Fibroblast of pulmonary artery (primary cell): ENCODE results near the gene AUTS2.

ENCODE experiments used
- DNase-seq: peaks from one replicate; pipeline ENCODE4 v3.0.0-alpha.2; 2010; ENCODE audit warnings: low read depth
- H3K4me3 ChIP-seq: replicated peaks from 2 replicates; pipeline ENCODE4 v1.5.1; 2011; ENCODE audit warnings: low read depth, mild to moderate bottlenecking, control low read depth, low read length, moderate library complexity
- TF ChIP-seq, protein P1 (sequence below): IDR thresholded peaks from 2 replicates; pipeline ENCODE4 v1.5.1; 2011; ENCODE audit warnings: mild to moderate bottlenecking, control low read depth, low read length, inconsistent platforms; ENCODE audit errors: missing control alignments

AUTS2 gene

DNA sequence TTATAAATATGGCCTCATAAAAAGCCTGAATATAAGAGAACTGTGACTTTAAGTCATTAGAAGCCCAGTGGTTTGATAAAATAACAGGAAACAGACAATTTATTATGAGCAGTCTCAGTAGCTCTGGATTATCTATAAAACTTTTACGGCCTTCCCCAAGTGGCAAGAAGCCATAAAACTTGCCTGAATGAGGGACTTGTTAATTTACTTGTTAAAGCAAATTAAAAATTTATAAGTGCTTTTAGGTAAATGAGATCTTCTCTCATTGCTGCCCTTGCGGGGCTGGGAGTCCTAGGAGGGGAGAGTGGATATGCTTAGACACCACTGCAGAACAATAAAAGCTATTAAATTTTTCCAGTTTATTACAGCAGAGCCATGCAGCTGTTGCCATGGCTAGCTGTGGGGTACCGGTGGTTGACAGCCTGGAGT, 499.9 kb downstream of the AUTS2 start:
- DNase-seq, result no peak
- no peak overlapping the region for H3K4me3 ChIP-seq
- TF ChIP-seq, protein P1, sequence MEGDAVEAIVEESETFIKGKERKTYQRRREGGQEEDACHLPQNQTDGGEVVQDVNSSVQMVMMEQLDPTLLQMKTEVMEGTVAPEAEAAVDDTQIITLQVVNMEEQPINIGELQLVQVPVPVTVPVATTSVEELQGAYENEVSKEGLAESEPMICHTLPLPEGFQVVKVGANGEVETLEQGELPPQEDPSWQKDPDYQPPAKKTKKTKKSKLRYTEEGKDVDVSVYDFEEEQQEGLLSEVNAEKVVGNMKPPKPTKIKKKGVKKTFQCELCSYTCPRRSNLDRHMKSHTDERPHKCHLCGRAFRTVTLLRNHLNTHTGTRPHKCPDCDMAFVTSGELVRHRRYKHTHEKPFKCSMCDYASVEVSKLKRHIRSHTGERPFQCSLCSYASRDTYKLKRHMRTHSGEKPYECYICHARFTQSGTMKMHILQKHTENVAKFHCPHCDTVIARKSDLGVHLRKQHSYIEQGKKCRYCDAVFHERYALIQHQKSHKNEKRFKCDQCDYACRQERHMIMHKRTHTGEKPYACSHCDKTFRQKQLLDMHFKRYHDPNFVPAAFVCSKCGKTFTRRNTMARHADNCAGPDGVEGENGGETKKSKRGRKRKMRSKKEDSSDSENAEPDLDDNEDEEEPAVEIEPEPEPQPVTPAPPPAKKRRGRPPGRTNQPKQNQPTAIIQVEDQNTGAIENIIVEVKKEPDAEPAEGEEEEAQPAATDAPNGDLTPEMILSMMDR, result no peak

DNA sequence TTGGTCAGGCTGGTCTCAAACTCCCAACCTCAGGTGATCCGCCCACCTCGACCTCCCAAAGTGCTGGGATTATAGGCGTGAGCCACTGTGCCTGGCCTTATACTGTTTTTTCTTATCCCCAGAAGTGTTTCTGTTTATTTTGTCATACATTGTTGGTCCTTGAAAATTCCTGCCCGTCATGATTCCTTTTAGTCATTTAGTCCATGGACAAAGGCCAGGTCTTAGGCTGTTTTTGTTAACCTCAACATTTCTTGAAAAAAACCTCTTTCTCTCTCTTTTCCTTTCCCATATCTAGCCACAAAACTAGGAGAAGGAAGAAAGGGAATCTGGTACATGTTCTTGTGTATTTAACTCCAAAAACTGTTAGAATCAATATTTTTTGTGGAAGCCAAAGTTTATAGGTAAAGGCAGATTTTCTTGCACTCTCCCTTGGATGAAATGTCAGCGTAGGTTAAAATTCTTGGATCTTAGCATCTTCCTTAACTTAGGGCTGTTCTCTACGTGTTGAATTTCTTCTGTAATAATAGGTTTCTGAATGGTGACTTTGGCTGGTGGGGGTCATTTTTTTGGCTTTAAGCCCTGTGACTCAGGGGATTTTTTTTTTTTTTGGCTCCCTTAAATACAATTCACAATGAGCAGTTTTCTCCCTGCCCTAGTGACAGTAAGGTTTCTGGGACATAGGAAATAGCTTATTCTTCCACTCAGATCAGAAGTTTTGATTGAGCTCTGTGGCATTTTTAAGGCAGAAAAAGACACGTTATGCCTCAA, 500.8 kb downstream of the AUTS2 start:
- no peak for DNase-seq
- no peak overlapping the region for H3K4me3 ChIP-seq
- TF ChIP-seq, protein P1, result no peak

DNA sequence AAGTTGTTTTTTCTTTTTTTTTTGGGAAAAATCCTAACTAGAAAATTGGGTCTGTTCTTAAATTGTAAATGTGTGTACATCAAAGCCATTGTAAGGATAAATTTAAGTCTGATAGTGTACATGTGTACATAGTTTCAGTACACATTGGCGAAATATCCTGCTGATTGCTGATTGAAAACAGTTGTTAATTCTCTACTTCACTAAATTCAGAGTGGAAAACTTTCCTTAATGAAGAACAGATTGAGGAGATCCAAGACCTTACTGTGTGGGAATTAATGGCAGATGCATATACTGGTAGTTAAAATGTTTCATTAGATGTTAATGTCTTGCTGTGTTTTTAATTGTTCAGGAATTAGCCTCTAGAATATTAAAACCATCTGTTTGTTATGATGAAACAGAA, 506.0 kb downstream of the AUTS2 start:
- no peak for DNase-seq
- no peak overlapping the region for H3K4me3 ChIP-seq
- TF ChIP-seq, protein P1, result no peak

DNA sequence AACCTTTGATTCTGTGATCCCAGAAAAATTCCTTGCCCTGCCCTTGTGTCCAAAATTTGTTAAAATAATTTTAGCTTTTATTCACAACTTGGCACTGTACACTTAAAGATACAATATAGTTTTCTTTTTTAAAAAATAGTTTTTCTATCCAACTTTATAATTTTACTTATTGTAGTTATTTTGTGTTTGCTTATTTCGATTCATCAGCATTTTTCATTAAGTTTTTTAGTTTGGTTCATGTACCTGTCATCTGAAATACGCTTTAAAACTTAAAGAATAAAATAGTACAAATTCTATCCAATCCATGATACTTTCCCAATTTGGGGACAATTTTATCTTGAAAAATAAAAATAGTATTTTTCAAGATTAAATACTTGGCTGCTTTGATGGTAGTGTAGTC, 514.8 kb downstream of the AUTS2 start:
- TF ChIP-seq, protein P1, result no peak
- no peak overlapping the region for H3K4me3 ChIP-seq
- DNase-seq, result no peak

DNA sequence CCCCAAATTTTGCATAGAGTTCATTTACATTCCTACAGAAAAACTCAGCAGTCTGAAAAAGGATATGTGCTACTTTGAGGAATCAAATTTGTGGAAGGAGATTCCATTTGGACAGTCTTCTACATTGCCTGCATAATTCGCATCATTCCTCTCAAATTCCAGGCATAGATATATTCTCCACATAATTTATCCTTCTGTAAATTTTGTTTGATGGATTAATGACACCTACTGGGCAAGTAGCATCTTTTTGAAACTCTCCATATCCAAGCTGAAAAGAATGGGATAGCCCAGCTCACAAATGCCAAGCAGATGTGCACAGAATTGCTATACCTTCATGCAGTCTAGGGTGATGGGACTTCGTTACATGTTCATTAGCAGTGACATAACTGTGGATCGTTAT, 515.3 kb downstream of the AUTS2 start:
- no peak overlapping the region for H3K4me3 ChIP-seq
- TF ChIP-seq, protein P1, result no peak
- no peak for DNase-seq

DNA sequence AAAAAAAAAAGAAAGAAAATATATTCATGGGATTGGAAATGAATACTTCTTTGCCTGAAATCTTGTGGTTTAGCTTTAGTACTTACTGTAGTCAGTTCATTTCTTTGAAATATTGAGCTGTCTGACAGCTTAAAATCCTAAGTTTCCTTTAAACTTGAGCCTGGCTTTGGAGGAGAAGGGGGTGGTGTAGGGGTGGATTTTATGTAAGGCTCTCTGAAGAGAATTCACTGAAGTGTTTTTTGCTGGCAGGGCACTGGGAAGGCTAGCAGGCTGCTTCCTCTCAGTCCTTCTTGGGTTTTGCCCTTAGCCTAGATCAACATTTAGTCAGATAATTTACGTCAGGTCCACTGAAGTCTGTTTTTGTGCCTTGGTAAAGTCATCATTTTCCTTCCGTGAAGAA, 516.5 kb downstream of the AUTS2 start:
- H3K4me3 ChIP-seq, result no peak overlapping the region
- TF ChIP-seq, protein P1, result no peak
- DNase-seq, result no peak

DNA sequence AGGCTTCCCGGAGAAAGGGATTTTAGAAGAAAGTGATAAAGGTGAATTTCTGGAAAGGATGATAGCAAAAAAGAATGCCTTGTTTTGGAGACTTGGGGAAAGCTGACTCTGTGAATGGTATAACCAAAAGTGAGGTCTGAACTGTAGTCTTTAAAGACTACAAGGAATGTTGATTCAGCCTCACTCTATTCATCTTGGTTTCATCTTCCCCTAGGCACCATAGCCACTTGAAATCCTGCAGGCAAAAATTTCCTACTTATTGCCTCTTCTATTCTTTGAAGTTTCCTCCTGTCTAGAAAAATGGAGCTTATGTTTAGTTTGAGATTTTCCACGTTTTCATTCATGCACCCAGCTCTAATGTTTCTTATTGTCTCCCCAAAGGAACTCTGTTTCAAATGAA, 518.0 kb downstream of the AUTS2 start:
- DNase-seq, result no peak
- TF ChIP-seq, protein P1, result no peak
- no peak overlapping the region for H3K4me3 ChIP-seq
